Immature natural killer cell (primary cell): Measurements from ENCODE around the gene PITRM1. TPM values are rescaled to one million over a fixed set of nuclear protein-coding genes. Genes with fewer than 3 reads are reported as not detected.
A peak's percentile ranks its signal among the peaks of the same experiment; 100 is the strongest.

Experiments
- DNase-seq, 3 donors: peaks; one replicate each; pipeline ENCODE4 v3.0.0; 2022; ENCODE audit warnings: mixed read lengths in 1 of 3
- H3K27ac Mint-ChIP-seq, 6 donors: one replicate each; pipeline ENCODE4 v1.8.0; 2020; ENCODE audit warnings: mixed read lengths in 6 of 6, mild to moderate bottlenecking in 5 of 6, inconsistent platforms in 4 of 6, moderate library complexity in 3 of 6
- H3K27me3 Mint-ChIP-seq, 3 donors: one replicate each; pipeline ENCODE4 v1.8.0; 2020 to 2021; ENCODE audit warnings: low read depth in 3 of 3, mild to moderate bottlenecking in 3 of 3, mixed read lengths in 3 of 3, moderate library complexity in 3 of 3, inconsistent platforms in 1 of 3
- H3K36me3 Mint-ChIP-seq, 3 donors: one replicate each; pipeline ENCODE4 v1.8.0; 2020; ENCODE audit warnings: mixed read lengths in 3 of 3, inconsistent platforms in 2 of 3, mild to moderate bottlenecking in 2 of 3
- H3K4me1 Mint-ChIP-seq, 2 donors: one replicate each; pipeline ENCODE4 v1.8.0; 2020; ENCODE audit warnings: inconsistent platforms in 2 of 2, mild to moderate bottlenecking in 2 of 2, mixed read lengths in 2 of 2, moderate library complexity in 1 of 2
- H3K4me3 Mint-ChIP-seq, 5 donors: one replicate each; pipeline ENCODE4 v1.8.0; 2020; ENCODE audit warnings: mild to moderate bottlenecking in 5 of 5, mixed read lengths in 5 of 5, inconsistent platforms in 3 of 5, moderate library complexity in 3 of 5
- H3K9me3 Mint-ChIP-seq, 6 donors: one replicate each; pipeline ENCODE4 v1.8.0; 2020; ENCODE audit warnings: mild to moderate bottlenecking in 6 of 6, mixed read lengths in 6 of 6, inconsistent platforms in 4 of 6, moderate library complexity in 3 of 6
- polyA plus RNA-seq, 3 donors: library from polyadenylated mRNA; unstranded; fragments of 300-500 nt; fragmentation: Illumina TruSeq; gene quantifications; one replicate each; pipeline ENCODE4 v1.2.3, GENCODE V29; 2021

PITRM1 gene
- polyA plus RNA-seq, 3 donors from 2014 or later = 25.4 to 52.5 (median 35.2) TPM

- no peaks in the 10 kb centered on the region for H3K4me1 Mint-ChIP-seq
- DNase-seq = no peak
- no peak overlapping the region for H3K27ac Mint-ChIP-seq
- H3K9me3 Mint-ChIP-seq = peaks cover 0 to 1% (median 0%) of the 10 kb centered on the region in 6 donors
- no peak overlapping the region for H3K4me3 Mint-ChIP-seq
- peaks cover 0 to 4% (median 3%) of the 10 kb centered on the region in 3 donors for H3K36me3 Mint-ChIP-seq
- H3K27me3 Mint-ChIP-seq = peaks cover 2 to 6% (median 3%) of the 10 kb centered on the region in 3 donors
These were observed 36.2 kb upstream of the PITRM1 start for GRCh38 chr10:3208481-3209406.

- DNase-seq = no peak
- peaks cover 3 to 8% (median 6%) of the 10 kb centered on the region in 3 donors for H3K27me3 Mint-ChIP-seq
- no peak overlapping the region for H3K27ac Mint-ChIP-seq
- H3K4me3 Mint-ChIP-seq = no peak overlapping the region
- peaks cover 0 to 1% (median 0%) of the 10 kb centered on the region in 6 donors for H3K9me3 Mint-ChIP-seq
- H3K4me1 Mint-ChIP-seq = no peaks in the 10 kb centered on the region
- peaks cover 0 to 4% (median 3%) of the 10 kb centered on the region in 3 donors for H3K36me3 Mint-ChIP-seq
These were observed 34.8 kb upstream of the PITRM1 start for GRCh38 chr10:3207351-3207750.

GRCh38 chr10:3206511-3207157, 34.1 kb upstream of the PITRM1 start:
- no peak overlapping the region for H3K27ac Mint-ChIP-seq
- peaks cover 6 to 14% (median 6%) of the 10 kb centered on the region in 3 donors for H3K27me3 Mint-ChIP-seq
- peaks cover 0 to 4% (median 3%) of the 10 kb centered on the region in 3 donors for H3K36me3 Mint-ChIP-seq
- H3K4me1 Mint-ChIP-seq = no peaks in the 10 kb centered on the region
- no peak overlapping the region for H3K4me3 Mint-ChIP-seq
- DNase-seq = no peak
- peaks cover 0 to 1% (median 0%) of the 10 kb centered on the region in 6 donors for H3K9me3 Mint-ChIP-seq

GRCh38 chr10:3203972-3204371, 31.4 kb upstream of the PITRM1 start:
- Mint-ChIP-seq H3K9me3 (no peaks in the 10 kb centered on the region), H3K27me3 (peaks cover 9 to 16% (median 16%) of the 10 kb centered on the region in 3 donors), H3K4me1 (no peaks in the 10 kb centered on the region), H3K36me3 (no peaks in the 10 kb centered on the region), H3K4me3 (no peak overlapping the region), H3K27ac (no peak overlapping the region)
- DNase-seq = no peak

- H3K4me1 Mint-ChIP-seq = peaks cover 2 to 3% of the 10 kb centered on the region in 2 donors
- H3K36me3 Mint-ChIP-seq = no peaks in the 10 kb centered on the region
- H3K27ac Mint-ChIP-seq = no peak overlapping the region
- peaks cover 11 to 18% (median 16%) of the 10 kb centered on the region in 3 donors for H3K27me3 Mint-ChIP-seq
- DNase-seq = no peak
- peaks cover 0 to 1% (median 0%) of the 10 kb centered on the region in 6 donors for H3K9me3 Mint-ChIP-seq
- H3K4me3 Mint-ChIP-seq = no peak overlapping the region
These were observed 30.6 kb upstream of the PITRM1 start for GRCh38 chr10:3203016-3203811.

GRCh38 chr10:3201796-3202195, 29.2 kb upstream of the PITRM1 start:
- no peak for DNase-seq
- Mint-ChIP-seq H3K9me3 (peaks cover 0 to 2% (median 0%) of the 10 kb centered on the region in 6 donors), H3K27me3 (peaks cover 17 to 23% (median 22%) of the 10 kb centered on the region in 3 donors), H3K36me3 (no peaks in the 10 kb centered on the region), H3K4me3 (no peak overlapping the region), H3K27ac (no peak overlapping the region), H3K4me1 (peaks cover 10 to 13% of the 10 kb centered on the region in 2 donors)

GRCh38 chr10:3199488-3199887, 26.9 kb upstream of the PITRM1 start:
- H3K27ac Mint-ChIP-seq = no peak overlapping the region
- H3K27me3 Mint-ChIP-seq = peaks cover 25 to 28% (median 27%) of the 10 kb centered on the region in 3 donors
- no peak for DNase-seq
- peaks cover 10 to 13% of the 10 kb centered on the region in 2 donors for H3K4me1 Mint-ChIP-seq
- H3K36me3 Mint-ChIP-seq = no peaks in the 10 kb centered on the region
- no peak overlapping the region for H3K4me3 Mint-ChIP-seq
- H3K9me3 Mint-ChIP-seq = peaks cover 0 to 2% (median 0%) of the 10 kb centered on the region in 6 donors

- Mint-ChIP-seq H3K27me3 (peaks cover 29 to 32% (median 30%) of the 10 kb centered on the region in 3 donors), H3K9me3 (peaks cover 0 to 2% (median 0%) of the 10 kb centered on the region in 6 donors), H3K27ac (no peak overlapping the region), H3K36me3 (no peaks in the 10 kb centered on the region), H3K4me3 (no peak overlapping the region), H3K4me1 (peaks cover 10 to 13% of the 10 kb centered on the region in 2 donors)
- DNase-seq = no peak
These were observed 26.3 kb upstream of the PITRM1 start for GRCh38 chr10:3198900-3199299.

GRCh38 chr10:3197348-3198003, 24.9 kb upstream of the PITRM1 start:
- peaks cover 29 to 31% (median 29%) of the 10 kb centered on the region in 3 donors for H3K27me3 Mint-ChIP-seq
- peak; percentile 75 to 84 (median 77) for DNase-seq
- H3K36me3 Mint-ChIP-seq = no peaks in the 10 kb centered on the region
- peaks cover 0 to 2% (median 0%) of the 10 kb centered on the region in 6 donors for H3K9me3 Mint-ChIP-seq
- H3K4me1 Mint-ChIP-seq = peaks cover 13% of the 10 kb centered on the region in 2 donors
- H3K27ac Mint-ChIP-seq = peak overlapping the region in 4 of 6 donors; percentile 44 to 76 (median 60)
- peak overlapping the region; percentile 73 to 83 (median 79) for H3K4me3 Mint-ChIP-seq

- H3K9me3 Mint-ChIP-seq = peaks cover 0 to 2% (median 0%) of the 10 kb centered on the region in 6 donors
- H3K27me3 Mint-ChIP-seq = peaks cover 27 to 29% (median 28%) of the 10 kb centered on the region in 3 donors
- no peak overlapping the region for H3K27ac Mint-ChIP-seq
- H3K4me3 Mint-ChIP-seq = no peak overlapping the region
- no peak for DNase-seq
- no peaks in the 10 kb centered on the region for H3K36me3 Mint-ChIP-seq
- peaks cover 13% of the 10 kb centered on the region in 2 donors for H3K4me1 Mint-ChIP-seq
These were observed 24.4 kb upstream of the PITRM1 start for GRCh38 chr10:3196958-3197347.

- no peak overlapping the region for H3K27ac Mint-ChIP-seq
- peaks cover 24 to 29% (median 28%) of the 10 kb centered on the region in 3 donors for H3K27me3 Mint-ChIP-seq
- no peaks in the 10 kb centered on the region for H3K36me3 Mint-ChIP-seq
These were observed 23.9 kb upstream of the PITRM1 start for GRCh38 chr10:3196482-3196881.

GRCh38 chr10:3195726-3196125, 23.1 kb upstream of the PITRM1 start:
- Mint-ChIP-seq H3K4me1 (peaks cover 13% of the 10 kb centered on the region in 2 donors), H3K27me3 (peaks cover 24 to 28% (median 26%) of the 10 kb centered on the region in 3 donors), H3K27ac (no peak overlapping the region)

More at GRCh38 chr10:3196482-3196881, 23.9 kb upstream of the PITRM1 start:
- Mint-ChIP-seq H3K4me3 (no peak overlapping the region), H3K9me3 (peaks cover 0 to 2% (median 0%) of the 10 kb centered on the region in 6 donors), H3K4me1 (peaks cover 13% of the 10 kb centered on the region in 2 donors)
- DNase-seq = no peak

GRCh38 chr10:3195286-3195685, 22.7 kb upstream of the PITRM1 start:
- Mint-ChIP-seq H3K4me1 (peaks cover 13% of the 10 kb centered on the region in 2 donors), H3K9me3 (peaks cover 0 to 2% (median 0%) of the 10 kb centered on the region in 6 donors), H3K27ac (no peak overlapping the region), H3K4me3 (no peak overlapping the region), H3K27me3 (peaks cover 21 to 28% (median 23%) of the 10 kb centered on the region in 3 donors), H3K36me3 (no peaks in the 10 kb centered on the region)
- no peak for DNase-seq

More at GRCh38 chr10:3195726-3196125, 23.1 kb upstream of the PITRM1 start:
- Mint-ChIP-seq H3K4me3 (no peak overlapping the region), H3K36me3 (no peaks in the 10 kb centered on the region), H3K9me3 (peaks cover 0 to 2% (median 0%) of the 10 kb centered on the region in 6 donors)
- DNase-seq = no peak
